HG03196 (cell line): ENCODE results near the gene CYP4F12.
"Not testable (repeated sequence)": the region's sequence is repeated elsewhere in the genome, so short reads cannot be mapped to it uniquely, and the experiment has no call there.

Experiments used
- ATAC-seq: cut with Tn5 transposase; IDR thresholded peaks from one replicate; pipeline ENCODE4 v1.9.1; 2021; ENCODE audit not compliant: unreplicated experiment

CYP4F12 gene

GRCh38 chr19:15649526-15649925, 23.4 kb upstream of the CYP4F12 start:
- ATAC-seq = no peak

GRCh38 chr19:15650123-15650522, 22.8 kb upstream of the CYP4F12 start:
- ATAC-seq = not testable (repeated sequence)

GRCh38 chr19:15651791-15652190, 21.1 kb upstream of the CYP4F12 start:
- no peak for ATAC-seq

- no peak for ATAC-seq
Observed at GRCh38 chr19:15652559-15653278, 20.2 kb upstream of the CYP4F12 start.

GRCh38 chr19:15656467-15656866, 16.4 kb upstream of the CYP4F12 start:
- ATAC-seq = no peak

GRCh38 chr19:15663247-15663646, 9.6 kb upstream of the CYP4F12 start:
- no peak for ATAC-seq

GRCh38 chr19:15666186-15666585, 6.7 kb upstream of the CYP4F12 start:
- ATAC-seq = no peak

- no peak for ATAC-seq
Observed at GRCh38 chr19:15666883-15667282, 6.0 kb upstream of the CYP4F12 start.

- ATAC-seq = no peak
Observed at GRCh38 chr19:15669440-15669839, 3.4 kb upstream of the CYP4F12 start.

GRCh38 chr19:15669891-15670290, 3.0 kb upstream of the CYP4F12 start:
- no peak for ATAC-seq

- ATAC-seq = no peak
Observed at GRCh38 chr19:15671237-15671821, 1.6 kb upstream of the CYP4F12 start.

- no peak for ATAC-seq
Observed at GRCh38 chr19:15671891-15672579, 852 bp upstream of the CYP4F12 start.

- no peak for ATAC-seq
Observed at GRCh38 chr19:15673176-15673654, 328 bp downstream of the CYP4F12 start.

- no peak for ATAC-seq
Observed at GRCh38 chr19:15675560-15675959, 2.7 kb downstream of the CYP4F12 start.

GRCh38 chr19:15679089-15679488, 6.2 kb downstream of the CYP4F12 start:
- ATAC-seq = no peak

GRCh38 chr19:15679865-15680264, 7.0 kb downstream of the CYP4F12 start:
- ATAC-seq = not testable (repeated sequence)

GRCh38 chr19:15680478-15681322, 7.8 kb downstream of the CYP4F12 start:
- no peak for ATAC-seq

- no peak for ATAC-seq
Observed at GRCh38 chr19:15683411-15683810, 10.5 kb downstream of the CYP4F12 start.

- no peak for ATAC-seq
Observed at GRCh38 chr19:15684828-15685227, 11.9 kb downstream of the CYP4F12 start.

GRCh38 chr19:15696654-15697194, 23.8 kb downstream of the CYP4F12 start:
- ATAC-seq = no peak
